PC-3 (cell line): ENCODE measurements around the gene CLDN17. TPM values are rescaled to one million over a fixed set of nuclear protein-coding genes. Genes with fewer than 3 reads are reported as not detected.

ENCODE experiments used
- ATAC-seq: fragments of 200-7000 bp; cut with Tn5 transposase; 2 replicates; pipeline ENCODE4 v1.9.1; 2020; ENCODE audit warnings: mild to moderate bottlenecking, moderate library complexity
- BruUV-seq: library from RNA; stranded (reverse); fragments of 400-500 nt; replicated peaks from 2 replicates; lab custom pipeline; 2021; lab: Mats Ljungman, UMichigan
- CTCF ChIA-PET: fragments of 300-600 bp; sonication (Branson Sonifier 250); formaldehyde crosslinking; loops from one replicate; lab custom pipeline; 2022; ENCODE audit warnings: antibody characterized with exemption; lab: Charles Lee
- POLR2A ChIA-PET: fragments of 300-600 bp; sonication (Branson Sonifier 250); formaldehyde crosslinking; loops from one replicate; lab custom pipeline; 2022; ENCODE audit warnings: antibody characterized with exemption; ENCODE audit not compliant: unreplicated experiment; lab: Charles Lee
- DNase-seq: peaks from one replicate; pipeline ENCODE4 v3.0.0-alpha.2; 2015
- H2AFZ ChIP-seq: fragments of 300-600 bp; sonication (generic); 2 replicates; pipeline ENCODE4 v1.6.0; 2016; ENCODE audit warnings: antibody characterized with exemption, low read length
- H3F3A ChIP-seq: fragments of 300-600 bp; sonication (generic); one replicate; pipeline ENCODE4 v1.6.0; 2017; ENCODE audit warnings: antibody characterized with exemption, low read length, control low read depth, mild to moderate bottlenecking; ENCODE audit not compliant: unreplicated experiment
- H3K27ac ChIP-seq: fragments of 300-600 bp; sonication (generic); 2 replicates; pipeline ENCODE4 v1.5.1; 2016; ENCODE audit warnings: mild to moderate bottlenecking, low read length
- H3K27me3 ChIP-seq: fragments of 300-600 bp; sonication (generic); 2 replicates; pipeline ENCODE4 v1.6.1; 2016; ENCODE audit warnings: low read length, mixed read lengths
- H3K36me3 ChIP-seq: fragments of 300-600 bp; sonication (generic); 2 replicates; pipeline ENCODE4 v1.6.1; 2016; ENCODE audit warnings: low read depth, mixed run types, low read length, mixed read lengths
- H3K4me1 ChIP-seq: fragments of 300-600 bp; sonication (generic); 2 replicates; pipeline ENCODE4 v1.5.1; 2016; ENCODE audit warnings: low read length; ENCODE audit not compliant: insufficient read depth
- H3K4me2 ChIP-seq: fragments of 300-600 bp; sonication (generic); 2 replicates; pipeline ENCODE4 v1.6.0; 2016; ENCODE audit warnings: low read length
- H3K4me3 ChIP-seq: fragments of 300-600 bp; sonication (generic); 2 replicates; pipeline ENCODE4 v1.5.1; 2016; ENCODE audit warnings: mild to moderate bottlenecking, low read length, mixed read lengths
- H3K79me2 ChIP-seq: fragments of 300-600 bp; sonication (generic); 2 replicates; pipeline ENCODE4 v1.6.1; 2017; ENCODE audit warnings: low read length, mixed read lengths
- H3K9ac ChIP-seq: fragments of 300-600 bp; sonication (generic); 2 replicates; pipeline ENCODE4 v1.6.0; 2016; ENCODE audit warnings: mild to moderate bottlenecking, low read length
- H3K9me2 ChIP-seq: fragments of 300-600 bp; sonication (generic); replicated peaks from 2 replicates; pipeline ENCODE4 v1.6.1; 2016; ENCODE audit warnings: mixed run types, low read length, mixed read lengths
- H3K9me3 ChIP-seq: fragments of 300-600 bp; sonication (generic); 2 replicates; pipeline ENCODE4 v1.6.1; 2016; ENCODE audit warnings: low read length, mixed read lengths
- H4K20me1 ChIP-seq: fragments of 300-600 bp; sonication (generic); 2 replicates; pipeline ENCODE4 v1.6.1; 2016; ENCODE audit warnings: low read length, mixed read lengths
- EZH2 ChIP-seq: fragments of 300-600 bp; sonication (generic); IDR thresholded peaks from one replicate; pipeline ENCODE4 v1.6.1; 2017; ENCODE audit warnings: antibody characterized with exemption, mild to moderate bottlenecking, low read length; ENCODE audit not compliant: unreplicated experiment
- EZH2phosphoT487 ChIP-seq: fragments of 300-600 bp; sonication (generic); IDR thresholded peaks from 2 replicates; pipeline ENCODE4 v1.6.1; 2018; ENCODE audit warnings: mild to moderate bottlenecking, antibody characterized with exemption, low read length, borderline replicate concordance
- intact Hi-C: fragments of 100-400 bp; cut with micrococcal nuclease; formaldehyde crosslinking; loops from 2 replicates; pipeline ENCODE4 v1.9.0; 2023
- total RNA-seq: library from RNA; depleted of rRNA; stranded (reverse); fragments of >200 nt; gene quantifications from 2 replicates; pipeline ENCODE4 v1.2.3, GENCODE V29; 2014
- TF ChIP-seq, protein P1 (sequence below): fragments of 300-600 bp; sonication (generic); conservative IDR thresholded peaks from 2 replicates; pipeline ENCODE4 v1.5.1; 2017; ENCODE audit warnings: antibody characterized with exemption, low read depth, mild to moderate bottlenecking, low read length

CLDN17 gene
- total RNA-seq, 1 experiment from 2014 or later = not detected

DNA sequence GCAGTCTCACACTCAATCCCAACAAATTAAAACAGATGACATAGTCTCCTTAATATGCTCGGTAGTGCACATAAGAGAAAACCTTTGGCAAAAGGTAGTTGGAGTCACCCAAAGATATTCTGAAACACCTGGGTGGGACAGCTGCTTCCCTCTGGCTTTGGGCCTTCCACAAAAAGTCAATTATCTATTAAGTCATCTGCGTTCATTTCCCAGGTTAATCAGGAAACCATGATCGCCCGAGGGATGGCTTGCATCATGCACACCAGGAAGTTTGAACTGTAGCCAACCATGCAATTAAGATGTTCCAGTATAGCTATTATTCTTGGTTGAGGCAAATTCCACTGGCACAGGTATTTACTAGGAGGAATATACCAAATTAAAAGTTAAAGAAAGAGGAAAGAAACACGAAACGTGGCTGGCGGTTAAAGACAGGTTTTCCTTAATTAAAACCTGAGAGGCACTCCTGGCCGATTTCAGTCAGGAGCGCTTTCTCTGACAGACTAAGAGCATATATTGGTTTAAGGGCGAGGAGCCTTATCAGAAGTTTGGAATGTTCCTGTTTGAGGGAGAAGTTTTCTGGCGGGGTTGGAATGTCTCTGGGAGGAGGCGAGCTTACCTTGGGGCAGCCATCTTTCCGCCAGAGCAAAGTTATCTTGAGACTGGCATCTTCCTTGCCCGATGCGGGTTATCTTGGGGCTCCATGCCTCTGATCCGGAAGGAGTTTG, 19.9 kb downstream of the CLDN17 start:
- DNase-seq = peak; percentile 79
- intact Hi-C loops = no loop called here

DNA sequence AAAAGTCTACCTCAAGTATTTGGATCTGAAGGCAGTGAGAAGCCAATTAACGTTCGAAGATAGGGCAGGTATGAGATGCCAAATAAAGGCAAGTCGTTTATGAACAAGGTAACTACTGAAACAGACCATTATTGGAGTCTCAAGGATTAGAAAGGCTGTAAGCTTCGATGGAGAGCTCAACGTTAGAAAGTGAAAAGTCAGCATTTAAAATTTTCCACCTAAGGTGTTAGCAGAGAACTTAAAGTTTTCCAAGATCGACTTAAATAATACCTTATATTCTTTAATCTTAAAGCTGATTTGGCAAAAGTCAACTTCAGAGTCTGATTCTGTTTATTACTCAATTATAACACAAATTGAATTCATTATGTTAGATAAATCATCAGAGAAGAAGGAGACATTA, 28.1 kb downstream of the CLDN17 start:
- Histone ChIP-seq H3K9ac (no peak overlapping the region), H3K27ac (no peak overlapping the region), H3K9me3 (no peaks in the 10 kb centered on the region), H3K4me3 (no peak overlapping the region), H3K9me2 (no peaks in the 10 kb centered on the region), H3K4me2 (no peak overlapping the region), H3K36me3 (no peaks in the 10 kb centered on the region), H3F3A (no peaks in the 10 kb centered on the region), H3K4me1 (no peaks in the 10 kb centered on the region), H2AFZ (no peak overlapping the region), H4K20me1 (no peaks in the 10 kb centered on the region), H3K79me2 (no peaks in the 10 kb centered on the region), H3K27me3 (0 out of 2 replicates have a peak, but pooled peaks cover 7% of the 10 kb centered on the region)
- POLR2A ChIA-PET = no interaction called here
- BruUV-seq = no TSS peak
- no peak for DNase-seq
- CTCF ChIA-PET = no interaction called here
- intact Hi-C loops = no loop called here
- ATAC-seq = no peak
- TF ChIP-seq EZH2phosphoT487 (no peak), EZH2 (no peak)
- TF ChIP-seq, protein P1, sequence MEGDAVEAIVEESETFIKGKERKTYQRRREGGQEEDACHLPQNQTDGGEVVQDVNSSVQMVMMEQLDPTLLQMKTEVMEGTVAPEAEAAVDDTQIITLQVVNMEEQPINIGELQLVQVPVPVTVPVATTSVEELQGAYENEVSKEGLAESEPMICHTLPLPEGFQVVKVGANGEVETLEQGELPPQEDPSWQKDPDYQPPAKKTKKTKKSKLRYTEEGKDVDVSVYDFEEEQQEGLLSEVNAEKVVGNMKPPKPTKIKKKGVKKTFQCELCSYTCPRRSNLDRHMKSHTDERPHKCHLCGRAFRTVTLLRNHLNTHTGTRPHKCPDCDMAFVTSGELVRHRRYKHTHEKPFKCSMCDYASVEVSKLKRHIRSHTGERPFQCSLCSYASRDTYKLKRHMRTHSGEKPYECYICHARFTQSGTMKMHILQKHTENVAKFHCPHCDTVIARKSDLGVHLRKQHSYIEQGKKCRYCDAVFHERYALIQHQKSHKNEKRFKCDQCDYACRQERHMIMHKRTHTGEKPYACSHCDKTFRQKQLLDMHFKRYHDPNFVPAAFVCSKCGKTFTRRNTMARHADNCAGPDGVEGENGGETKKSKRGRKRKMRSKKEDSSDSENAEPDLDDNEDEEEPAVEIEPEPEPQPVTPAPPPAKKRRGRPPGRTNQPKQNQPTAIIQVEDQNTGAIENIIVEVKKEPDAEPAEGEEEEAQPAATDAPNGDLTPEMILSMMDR = no peak

More for the DNA sequence above, 19.9 kb downstream of the CLDN17 start:
- Histone ChIP-seq H3K4me2 (peak overlapping the region; percentile 73), H3K9ac (peak overlapping the region; percentile 37; the same call in 1 of the 2 replicates), H3K4me1 (peaks cover 12% of the 10 kb centered on the region), H3K4me3 (peak overlapping the region; percentile 50), H2AFZ (peak overlapping the region; percentile 96), H3K36me3 (no peaks in the 10 kb centered on the region), H3K79me2 (no peaks in the 10 kb centered on the region), H3K9me3 (no peaks in the 10 kb centered on the region), H4K20me1 (no peaks in the 10 kb centered on the region), H3F3A (no peaks in the 10 kb centered on the region), H3K9me2 (no peaks in the 10 kb centered on the region), H3K27ac (peak overlapping the region; percentile 74), H3K27me3 (no peaks in the 10 kb centered on the region)
- ATAC-seq = no peak
- POLR2A ChIA-PET = no interaction called here
- CTCF ChIA-PET = no interaction called here
- TF ChIP-seq EZH2 = no peak
- TF ChIP-seq, protein P1 = no peak
- no peak for TF ChIP-seq EZH2phosphoT487
- no TSS peak for BruUV-seq

DNA sequence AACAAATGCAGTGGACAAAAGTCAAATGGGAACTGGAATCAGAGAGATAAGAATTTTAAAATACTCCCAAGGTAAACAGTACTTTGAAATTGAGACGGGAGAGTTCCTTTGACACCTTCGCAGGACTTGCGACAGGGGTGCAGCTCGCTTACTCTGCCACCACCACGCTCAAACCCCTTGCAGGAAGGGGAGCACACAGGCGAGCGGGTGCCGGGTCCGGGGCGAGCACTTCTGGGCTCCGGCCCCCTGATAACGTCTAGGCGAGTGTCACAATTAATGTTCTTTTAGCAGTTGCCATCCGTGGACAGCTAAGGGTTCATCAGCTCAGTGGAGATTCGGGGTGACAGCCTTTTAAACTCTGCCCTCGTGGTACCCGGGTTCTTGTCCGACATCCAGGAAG, 37.4 kb downstream of the CLDN17 start:
- Histone ChIP-seq H3K79me2 (no peaks in the 10 kb centered on the region), H3K9me3 (no peaks in the 10 kb centered on the region), H3K9me2 (no peaks in the 10 kb centered on the region), H3F3A (no peaks in the 10 kb centered on the region), H4K20me1 (no peaks in the 10 kb centered on the region), H3K9ac (no peak overlapping the region), H3K27me3 (peaks cover 24% of the 10 kb centered on the region; the same call in 1 of the 2 replicates), H3K4me2 (no peak overlapping the region), H3K4me3 (no peak overlapping the region), H3K36me3 (no peaks in the 10 kb centered on the region), H3K4me1 (no peaks in the 10 kb centered on the region), H2AFZ (no peak overlapping the region), H3K27ac (no peak overlapping the region)
- no TSS peak for BruUV-seq
- POLR2A ChIA-PET = no interaction called here
- TF ChIP-seq EZH2 (no peak), EZH2phosphoT487 (no peak)
- TF ChIP-seq, protein P1 = no peak
- ATAC-seq (no peak), DNase-seq (no peak)
- CTCF ChIA-PET = no interaction called here
- intact Hi-C loops = no loop called here
